Ishikawa (cell line): ENCODE measurements around the gene RGS6.

Source experiments
- CEBPB ChIP-seq: IDR thresholded peaks from 2 replicates; pipeline ENCODE4 v1.6.1; 2012
- EP300 ChIP-seq: IDR thresholded peaks from 2 replicates; pipeline ENCODE4 v1.6.1; 2012; ENCODE audit warnings: borderline replicate concordance
- MAX ChIP-seq: IDR thresholded peaks from 2 replicates; pipeline ENCODE4 v1.6.1; 2012
- RAD21 ChIP-seq: IDR thresholded peaks from 2 replicates; pipeline ENCODE4 v1.6.1; 2012; ENCODE audit warnings: low read depth
- REST ChIP-seq: IDR thresholded peaks from 2 replicates; pipeline ENCODE4 v1.6.1; 2012; ENCODE audit warnings: low read depth, mild to moderate bottlenecking
- TEAD4 ChIP-seq: IDR thresholded peaks from 2 replicates; pipeline ENCODE4 v1.6.1; 2012

- TF ChIP-seq RAD21 (no peak), MAX (no peak), REST (no peak), EP300 (no peak), CEBPB (no peak), TEAD4 (no peak)
Measured at GRCh38 chr14:72054911-72055310, 122.7 kb downstream of the RGS6 start.
